HEK293 (cell line): ENCODE results near the gene ACE2.

ENCODE experiments used
- KLF9 ChIP-seq: fragments of 450-650 bp; formaldehyde crosslinking; IDR thresholded peaks from 2 replicates; pipeline ENCODE4 v1.5.1; 2016; ENCODE audit warnings: missing biosample characterization, missing genetic modification characterization, low read depth
- ZNF433 ChIP-seq: fragments of 450-650 bp; formaldehyde crosslinking; IDR thresholded peaks from 2 replicates; pipeline ENCODE4 v1.5.1; 2016; ENCODE audit warnings: missing biosample characterization, missing genetic modification characterization, low read depth

DNA sequence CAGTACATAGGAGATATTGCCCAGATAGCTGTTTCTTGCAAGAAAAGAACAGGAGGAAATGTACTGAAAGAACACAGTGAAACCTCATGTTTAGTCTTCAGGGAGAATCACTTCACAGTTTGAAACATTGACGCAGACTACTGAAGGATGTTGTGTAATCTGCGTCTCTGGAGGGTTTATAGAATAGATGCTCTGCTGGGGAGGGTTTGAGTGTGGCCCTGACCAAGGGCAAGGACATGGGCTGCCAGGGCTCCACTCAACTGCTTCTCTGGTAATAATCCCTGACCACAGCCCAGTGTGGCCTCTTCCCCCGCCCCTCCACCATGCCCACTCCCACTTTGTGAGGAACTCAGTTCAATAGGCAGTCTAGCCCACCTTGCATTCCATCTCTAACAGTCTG is 15.8 kb upstream of the ACE2 start:
- no peak for TF ChIP-seq ZNF433
- no peak for TF ChIP-seq KLF9 (tag by site-specific recombination)
